K562 (cell line): ENCODE measurements around the gene INPP5D. TPM values are rescaled to one million over a fixed set of nuclear protein-coding genes. Genes with fewer than 3 reads are reported as not detected.
A peak's percentile ranks its signal among the peaks of the same experiment; 100 is the strongest.

Experiments
- ARID2 ChIP-seq: fragments of 450-650 bp; IDR thresholded peaks from 2 replicates; pipeline ENCODE4 v1.6.1; 2017; ENCODE audit warnings: antibody characterized with exemption, mild to moderate bottlenecking
- CBX3 ChIP-seq, 2 experiments: IDR thresholded peaks; 1 replicate in 1 of 2; 2 replicates in 1 of 2; pipeline ENCODE4 v1.6.1; 2012; ENCODE audit warnings: inconsistent platforms in 2 of 2, low read length in 2 of 2, borderline replicate concordance in 1 of 2, control low read depth in 1 of 2
- CCNT2 ChIP-seq: IDR thresholded peaks from 2 replicates; pipeline ENCODE4 v1.6.1; 2011; ENCODE audit warnings: borderline replicate concordance, low read depth, mild to moderate bottlenecking, moderate library complexity, mixed read lengths, low read length; ENCODE audit not compliant: insufficient read length; ENCODE audit errors: extremely low read depth
- CHD2 ChIP-seq: IDR thresholded peaks from 2 replicates; pipeline ENCODE4 v1.6.1; 2011; ENCODE audit warnings: low read depth, low read length
- EWSR1 ChIP-seq: fragments of 450-650 bp; IDR thresholded peaks from 2 replicates; pipeline ENCODE4 v1.6.1; 2018; ENCODE audit warnings: borderline replicate concordance, mild to moderate bottlenecking, low read depth, moderate library complexity; ENCODE audit not compliant: partially characterized antibody
- HMGN3 ChIP-seq: IDR thresholded peaks from 2 replicates; pipeline ENCODE4 v1.6.1; 2011; ENCODE audit warnings: borderline replicate concordance, low read depth, mild to moderate bottlenecking, mixed read lengths, low read length; ENCODE audit not compliant: insufficient read length; ENCODE audit errors: extremely low read depth
- MEF2A ChIP-seq: IDR thresholded peaks from 2 replicates; pipeline ENCODE4 v1.6.1; 2011; ENCODE audit warnings: low read depth, mild to moderate bottlenecking, low read length, moderate library complexity; ENCODE audit not compliant: control insufficient read depth
- NFIX ChIP-seq: fragments of 250-450 bp; sonication (Bioruptor Pico); IDR thresholded peaks from 2 replicates; pipeline ENCODE4 v1.4.0; 2020; ENCODE audit warnings: low read depth, mild to moderate bottlenecking, moderate library complexity
- NR4A1 ChIP-seq, 2 experiments: fragments of 250-450 bp in 1 of 2; fragments of 450-650 bp in 1 of 2; sonication (Bioruptor Pico) in 1 of 2; IDR thresholded peaks; 2 replicates each; pipeline versions ENCODE4 v1.4.0 to v1.6.1; 2016 to 2020; ENCODE audit warnings: mild to moderate bottlenecking in 2 of 2, missing compliant biosample characterization in 1 of 2, missing genetic modification characterization in 1 of 2, moderate library complexity in 1 of 2
- RFX1 ChIP-seq: fragments of 450-650 bp; IDR thresholded peaks from 2 replicates; pipeline ENCODE4 v1.6.1; 2016; ENCODE audit warnings: mild to moderate bottlenecking, moderate library complexity
- SMARCB1 ChIP-seq: IDR thresholded peaks from 2 replicates; pipeline ENCODE4 v1.6.1; 2011; ENCODE audit warnings: improper control_type of control experiment, low read depth; ENCODE audit not compliant: insufficient read length
- SP1 ChIP-seq: sonication (generic); formaldehyde crosslinking; IDR thresholded peaks from 2 replicates; pipeline ENCODE4 v1.8.1; 2022; ENCODE audit warnings: mild to moderate bottlenecking, missing genetic modification reagents
- TAF1 ChIP-seq: IDR thresholded peaks from 2 replicates; pipeline ENCODE4 v1.6.1; 2011; ENCODE audit warnings: mild to moderate bottlenecking, low read length, moderate library complexity; ENCODE audit not compliant: insufficient read depth, control insufficient read depth, severe bottlenecking; ENCODE audit errors: extremely low read depth
- TEAD2 ChIP-seq: fragments of 450-650 bp; IDR thresholded peaks from 2 replicates; pipeline ENCODE4 v1.6.1; 2016; ENCODE audit warnings: missing genetic modification characterization, control low read depth, missing compliant biosample characterization
- ZBTB26 ChIP-seq: fragments of 450-650 bp; formaldehyde crosslinking; IDR thresholded peaks from 2 replicates; pipeline ENCODE4 v1.4.0; 2022; ENCODE audit warnings: missing genetic modification characterization
- ZNF121 ChIP-seq: sonication (generic); formaldehyde crosslinking; conservative IDR thresholded peaks from 2 replicates; pipeline ENCODE4 v1.8.0; 2022; ENCODE audit warnings: missing genetic modification reagents
- ZNF77 ChIP-seq: fragments of 250-450 bp; sonication (Bioruptor Pico); IDR thresholded peaks from 2 replicates; pipeline ENCODE4 v1.5.0; 2020
- polyA plus RNA-seq, 8 experiments: library from polyadenylated mRNA; depleted of rRNA in 4 of 8; stranded (reverse) in 5 of 8; unstranded in 3 of 8; fragments of >200 nt; fragmentation: Nextera tagmentation in 2 of 8; fragmentation: Illumina TruSeq in 1 of 8; extraction: Ambion mirVana in 2 of 8; extraction: Trizol in 1 of 8; gene quantifications; 2 replicates each; pipeline versions ENCODE4 v1.2.1 to v1.2.3, GENCODE V29; 2011 to 2014; ENCODE audit warnings: inconsistent platforms in 1 of 8, missing spikeins in 1 of 8
- total RNA-seq, 7 experiments: library from RNA; depleted of rRNA in 6 of 7; stranded (reverse); fragments of >200 nt in 6 of 7; fragmentation: Illumina TruSeq in 2 of 7; extraction: Trizol in 2 of 7; gene quantifications; 2 replicates each; pipeline versions ENCODE4 v1.2.1 to v1.2.3, GENCODE V29; 2011 to 2021; ENCODE audit warnings: low replicate concordance in 1 of 7
- TF ChIP-seq, protein P1 (sequence below): fragments of 450-650 bp; formaldehyde crosslinking; IDR thresholded peaks from 2 replicates; pipeline ENCODE4 v1.4.0; 2020; ENCODE audit warnings: mild to moderate bottlenecking, moderate library complexity
- TF ChIP-seq, protein P2 (sequence below): fragments of 450-650 bp; IDR thresholded peaks from 2 replicates; pipeline ENCODE4 v1.6.1; 2016; ENCODE audit warnings: mild to moderate bottlenecking
- TF ChIP-seq, protein P3 (sequence below): fragments of 200-800 bp; sonication (Bioruptor generic); IDR thresholded peaks from 2 replicates; pipeline ENCODE4 v1.6.1; 2017; ENCODE audit warnings: missing genetic modification characterization, missing compliant biosample characterization

Gene INPP5D
- total and polyA plus RNA-seq, 9 of the 15 experiments (the other 6 are each of a cell fraction or from before 2014, with no cell fraction given) = 0.55 to 6.2 (median 2.2) TPM

GRCh38 chr2:233091595-233092375 lies 31.6 kb downstream of the INPP5D start (continued):
- TF ChIP-seq ZBTB26 (no peak), MEF2A (no peak), NR4A1 (CRISPR knock-in tag; IDR thresholded peaks at IDR 0.05) (no peak), NR4A1 (tag; IDR thresholded peaks at IDR 0.05) (no peak; the same call in 1 of the 2 replicates), NFIX (CRISPR knock-in tag) (no peak), TAF1 (peak; percentile 3), ARID2 (no peak), RFX1 (peak; percentile 37; the same call in 1 of the 2 replicates), ZNF121 (CRISPR knock-in tag) (no peak), CCNT2 (peak; percentile 80), EWSR1 (no peak), HMGN3 (peak; percentile 79), SP1 (peak; percentile 66; the same call in 1 of the 2 replicates), TEAD2 (no peak), CHD2 (no peak), SMARCB1 (no peak), ZNF77 (CRISPR knock-in tag) (no peak), CBX3 (IDR thresholded peaks at IDR 0.05; ENCODE audit: borderline replicate concordance in 1 of 2, low read length in 2 of 2) (peak in 1 of 2 experiments; percentile 68; a peak in 1 of 3 replicates)
- TF ChIP-seq, protein P1, sequence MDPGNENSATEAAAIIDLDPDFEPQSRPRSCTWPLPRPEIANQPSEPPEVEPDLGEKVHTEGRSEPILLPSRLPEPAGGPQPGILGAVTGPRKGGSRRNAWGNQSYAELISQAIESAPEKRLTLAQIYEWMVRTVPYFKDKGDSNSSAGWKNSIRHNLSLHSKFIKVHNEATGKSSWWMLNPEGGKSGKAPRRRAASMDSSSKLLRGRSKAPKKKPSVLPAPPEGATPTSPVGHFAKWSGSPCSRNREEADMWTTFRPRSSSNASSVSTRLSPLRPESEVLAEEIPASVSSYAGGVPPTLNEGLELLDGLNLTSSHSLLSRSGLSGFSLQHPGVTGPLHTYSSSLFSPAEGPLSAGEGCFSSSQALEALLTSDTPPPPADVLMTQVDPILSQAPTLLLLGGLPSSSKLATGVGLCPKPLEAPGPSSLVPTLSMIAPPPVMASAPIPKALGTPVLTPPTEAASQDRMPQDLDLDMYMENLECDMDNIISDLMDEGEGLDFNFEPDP = no peak
- TF ChIP-seq, protein P2, sequence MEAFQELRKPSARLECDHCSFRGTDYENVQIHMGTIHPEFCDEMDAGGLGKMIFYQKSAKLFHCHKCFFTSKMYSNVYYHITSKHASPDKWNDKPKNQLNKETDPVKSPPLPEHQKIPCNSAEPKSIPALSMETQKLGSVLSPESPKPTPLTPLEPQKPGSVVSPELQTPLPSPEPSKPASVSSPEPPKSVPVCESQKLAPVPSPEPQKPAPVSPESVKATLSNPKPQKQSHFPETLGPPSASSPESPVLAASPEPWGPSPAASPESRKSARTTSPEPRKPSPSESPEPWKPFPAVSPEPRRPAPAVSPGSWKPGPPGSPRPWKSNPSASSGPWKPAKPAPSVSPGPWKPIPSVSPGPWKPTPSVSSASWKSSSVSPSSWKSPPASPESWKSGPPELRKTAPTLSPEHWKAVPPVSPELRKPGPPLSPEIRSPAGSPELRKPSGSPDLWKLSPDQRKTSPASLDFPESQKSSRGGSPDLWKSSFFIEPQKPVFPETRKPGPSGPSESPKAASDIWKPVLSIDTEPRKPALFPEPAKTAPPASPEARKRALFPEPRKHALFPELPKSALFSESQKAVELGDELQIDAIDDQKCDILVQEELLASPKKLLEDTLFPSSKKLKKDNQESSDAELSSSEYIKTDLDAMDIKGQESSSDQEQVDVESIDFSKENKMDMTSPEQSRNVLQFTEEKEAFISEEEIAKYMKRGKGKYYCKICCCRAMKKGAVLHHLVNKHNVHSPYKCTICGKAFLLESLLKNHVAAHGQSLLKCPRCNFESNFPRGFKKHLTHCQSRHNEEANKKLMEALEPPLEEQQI = peak; percentile 89
- TF ChIP-seq, protein P3, sequence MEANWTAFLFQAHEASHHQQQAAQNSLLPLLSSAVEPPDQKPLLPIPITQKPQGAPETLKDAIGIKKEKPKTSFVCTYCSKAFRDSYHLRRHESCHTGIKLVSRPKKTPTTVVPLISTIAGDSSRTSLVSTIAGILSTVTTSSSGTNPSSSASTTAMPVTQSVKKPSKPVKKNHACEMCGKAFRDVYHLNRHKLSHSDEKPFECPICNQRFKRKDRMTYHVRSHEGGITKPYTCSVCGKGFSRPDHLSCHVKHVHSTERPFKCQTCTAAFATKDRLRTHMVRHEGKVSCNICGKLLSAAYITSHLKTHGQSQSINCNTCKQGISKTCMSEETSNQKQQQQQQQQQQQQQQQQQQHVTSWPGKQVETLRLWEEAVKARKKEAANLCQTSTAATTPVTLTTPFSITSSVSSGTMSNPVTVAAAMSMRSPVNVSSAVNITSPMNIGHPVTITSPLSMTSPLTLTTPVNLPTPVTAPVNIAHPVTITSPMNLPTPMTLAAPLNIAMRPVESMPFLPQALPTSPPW = peak; percentile 57
